Progenitor cell of endocrine pancreas (in vitro differentiated cells): ENCODE measurements around the gene PRDX3. TPM values are rescaled to one million over a fixed set of nuclear protein-coding genes. Genes with fewer than 3 reads are reported as not detected.

ENCODE experiments used
- DNase-seq: peaks from one replicate; pipeline ENCODE4 v3.0.0; 2021; ENCODE audit warnings: low spot score; ENCODE audit not compliant: unreplicated experiment
- H3K27ac Mint-ChIP-seq: 2 replicates; pipeline ENCODE4 v1.8.0; 2021; ENCODE audit warnings: mild to moderate bottlenecking, moderate library complexity, mixed read lengths
- H3K27me3 Mint-ChIP-seq: 2 replicates; pipeline ENCODE4 v1.8.0; 2021; ENCODE audit warnings: mixed read lengths
- H3K36me3 Mint-ChIP-seq: 2 replicates; pipeline ENCODE4 v1.8.0; 2022; ENCODE audit warnings: mixed read lengths; ENCODE audit not compliant: insufficient read depth
- H3K4me1 Mint-ChIP-seq: 2 replicates; pipeline ENCODE4 v1.8.0; 2021; ENCODE audit warnings: low read depth, mixed read lengths
- H3K4me3 Mint-ChIP-seq: 2 replicates; pipeline ENCODE4 v1.8.0; 2021; ENCODE audit warnings: low read depth, mild to moderate bottlenecking, moderate library complexity, mixed read lengths
- H3K9me3 Mint-ChIP-seq: 2 replicates; pipeline ENCODE4 v1.8.0; 2021; ENCODE audit warnings: low read depth, mixed read lengths
- CTCF ChIP-seq: fragments of 200-600 bp; sonication (generic); IDR thresholded peaks from one replicate; pipeline ENCODE4 v1.5.0; 2021; ENCODE audit warnings: antibody characterized with exemption, mild to moderate bottlenecking; ENCODE audit not compliant: unreplicated experiment
- long read RNA-seq: library from polyadenylated mRNA; unstranded; transcript quantifications from one replicate; pipeline ENCODE4 v2.0.0, GENCODE V29; 2020
- total RNA-seq: library from RNA; stranded (reverse); gene quantifications from 2 replicates; pipeline ENCODE4 v1.2.1, GENCODE V29; 2021

The PRDX3 gene
- 116 and 117 TPM in 2 replicates for total RNA-seq
- long read RNA-seq, transcript PRDX3-201 (7 exons, 1,591 nt) = major isoform, 489 of 507 reads
- long read RNA-seq, partial matches to known transcripts = 7 of 507 reads
- long read RNA-seq, other reads (novel, unspliced or antisense) = 10 of 507 reads

- TF ChIP-seq CTCF = no peak
- Mint-ChIP-seq H3K4me1 (peaks cover 16% of the 10 kb centered on the region), H3K9me3 (no peaks in the 10 kb centered on the region), H3K27ac (peak within 1 kb of the TSS; percentile 98), H3K4me3 (peak within 1 kb of the TSS; percentile 95), H3K27me3 (no peaks in the 10 kb centered on the region), H3K36me3 (peaks cover 7% of the 10 kb centered on the region)
- peak; percentile 88 for DNase-seq
Measured at GRCh38 chr10:119178372-119179119, at the start of gene PRDX3. Gene PRDX3 (minus strand): TSS chr10:119178812. CDS start chr10:119178790, 22 bp downstream.

- Mint-ChIP-seq H3K9me3 (peaks cover 16% of the 10 kb centered on the region), H3K4me1 (peaks cover 12% of the 10 kb centered on the region)
Measured at GRCh38 chr10:119227825-119228224, 49.2 kb upstream of the PRDX3 start.

GRCh38 chr10:119225083-119225658, 46.6 kb upstream of the PRDX3 start:
- Mint-ChIP-seq H3K27ac (peak overlapping the region; percentile 37), H3K4me1 (peaks cover 29% of the 10 kb centered on the region), H3K9me3 (no peaks in the 10 kb centered on the region), H3K36me3 (peaks cover 4% of the 10 kb centered on the region), H3K27me3 (no peaks in the 10 kb centered on the region), H3K4me3 (no peak overlapping the region)
- no peak for DNase-seq
- no peak for TF ChIP-seq CTCF

More at GRCh38 chr10:119227825-119228224, 49.2 kb upstream of the PRDX3 start:
- no peak for DNase-seq
- H3K27me3 Mint-ChIP-seq = no peaks in the 10 kb centered on the region
- no peak overlapping the region for H3K4me3 Mint-ChIP-seq
- H3K36me3 Mint-ChIP-seq = peaks cover 12% of the 10 kb centered on the region
- no peak overlapping the region for H3K27ac Mint-ChIP-seq
- TF ChIP-seq CTCF = no peak

GRCh38 chr10:119222966-119223386, 44.4 kb upstream of the PRDX3 start:
- TF ChIP-seq CTCF = no peak
- H3K4me3 Mint-ChIP-seq = peak overlapping the region; percentile 53
- no peaks in the 10 kb centered on the region for H3K9me3 Mint-ChIP-seq
- no peaks in the 10 kb centered on the region for H3K36me3 Mint-ChIP-seq
- no peak for DNase-seq
- H3K27ac Mint-ChIP-seq = peak overlapping the region; percentile 91
- H3K4me1 Mint-ChIP-seq = peaks cover 35% of the 10 kb centered on the region
- no peaks in the 10 kb centered on the region for H3K27me3 Mint-ChIP-seq

- Mint-ChIP-seq H3K36me3 (no peaks in the 10 kb centered on the region), H3K4me3 (peak overlapping the region; percentile 53), H3K4me1 (peaks cover 39% of the 10 kb centered on the region), H3K27me3 (no peaks in the 10 kb centered on the region), H3K27ac (peak overlapping the region; percentile 91), H3K9me3 (no peaks in the 10 kb centered on the region)
- TF ChIP-seq CTCF = no peak
- DNase-seq = no peak
Measured at GRCh38 chr10:119222537-119222936, 43.9 kb upstream of the PRDX3 start.
